ENCODE measurements around the gene BUB1. TPM values are rescaled to one million over a fixed set of nuclear protein-coding genes. Genes with fewer than 3 reads are reported as not detected.

Gene BUB1
- polyA plus RNA-seq, 2 of the 4 experiments (the other 2 are of a cell fraction), result 36.9 to 65.5 TPM

- CTCF ChIA-PET, result no interaction called here
- ATAC-seq (no peak), FAIRE-seq (no peak), DNase-seq (ENCODE audit: low read depth in 1 of 2, low spot score in 1 of 2) (no peak)
- POLR2A ChIA-PET, result no interaction called here
- H3K9me3 ChIP-seq, result no peaks in the 10 kb centered on the region
- no peak overlapping the region for H3K4me2 ChIP-seq
- no peak overlapping the region for H3K4me3 ChIP-seq
- no peaks in the 10 kb centered on the region for H3K4me1 ChIP-seq
- no peak for TF ChIP-seq RAD21 (conservative IDR thresholded peaks at IDR 0.05 in 1 of 2, IDR thresholded peaks at IDR 0.05 in 1 of 2)
- TF ChIP-seq HEYL (CRISPR knock-in tag; IDR thresholded peaks at IDR 0.05), result no peak
- no peak for TF ChIP-seq EHF (CRISPR knock-in tag; IDR thresholded peaks at IDR 0.05)
- no peak for TF ChIP-seq RCOR1 (IDR thresholded peaks at IDR 0.05; ENCODE audit: low read depth, low read length)
- no peak for TF ChIP-seq PHF8 (IDR thresholded peaks at IDR 0.05; ENCODE audit: borderline replicate concordance, low read depth)
- 81% methylated on average over 3 of the region's 3 CpGs for WGBS (ENCODE audit: missing lambda C conversion rate)
- H3K27ac ChIP-seq, result no peak overlapping the region
Observed at GRCh38 chr2:110657724-110658305, 20.0 kb downstream of the BUB1 start.

- H3K4me1 ChIP-seq, result no peaks in the 10 kb centered on the region
- no peak for FAIRE-seq
- no peak for ATAC-seq
- ChIA-PET CTCF (no interaction called here), POLR2A (no interaction called here)
- H3K27ac ChIP-seq, result no peak overlapping the region
- WGBS (ENCODE audit: missing lambda C conversion rate), result 94% methylated on average over 2 of the region's 2 CpGs
- TF ChIP-seq RFX5 (IDR thresholded peaks at IDR 0.05) (no peak), HOXA7 (CRISPR knock-in tag; IDR thresholded peaks at IDR 0.05) (no peak), ESRRA (IDR thresholded peaks at IDR 0.05; ENCODE audit: borderline replicate concordance, low read length) (no peak), RCOR1 (IDR thresholded peaks at IDR 0.05; ENCODE audit: low read depth, low read length) (no peak), CHD4 (IDR thresholded peaks at IDR 0.05; ENCODE audit: borderline replicate concordance) (no peak), ZC3H11A (IDR thresholded peaks at IDR 0.05) (no peak)
- no peak overlapping the region for H3K4me2 ChIP-seq
- no peak for DNase-seq (ENCODE audit: low read depth in 1 of 2, low spot score in 1 of 2)
- H3K4me3 ChIP-seq, result no peak overlapping the region
- no peaks in the 10 kb centered on the region for H3K9me3 ChIP-seq
Observed at GRCh38 chr2:110655701-110656100, 22.2 kb downstream of the BUB1 start.

DNA sequence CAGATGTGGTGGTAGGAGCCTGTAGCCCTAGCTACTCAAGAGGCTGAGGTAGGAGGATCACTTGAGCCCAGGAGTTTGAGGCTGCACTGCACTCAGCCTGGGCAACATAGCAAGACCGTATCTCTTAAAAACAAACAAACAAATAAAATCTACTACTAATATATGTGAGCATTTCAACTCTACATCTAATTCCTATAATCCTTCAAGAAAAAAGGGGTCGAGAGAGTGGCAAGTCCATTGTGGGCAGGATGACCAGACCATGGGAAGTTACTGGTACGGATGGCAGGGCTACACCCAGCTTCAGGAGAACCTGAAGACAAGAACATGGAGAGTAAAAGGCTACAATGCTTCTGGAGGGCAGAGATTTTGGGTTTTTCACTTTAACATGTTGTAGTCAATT, 24.0 kb downstream of the BUB1 start:
- no peak for ATAC-seq
- Histone ChIP-seq H3K4me2 (no peak overlapping the region), H3K4me1 (no peaks in the 10 kb centered on the region), H3K27ac (no peak overlapping the region), H3K9me3 (no peaks in the 10 kb centered on the region), H3K4me3 (no peak overlapping the region)
- ChIA-PET POLR2A (no interaction called here), CTCF (no interaction called here)
- DNase-seq (ENCODE audit: low read depth in 1 of 2, low spot score in 1 of 2), result no peak
- TF ChIP-seq NPAS2 (CRISPR knock-in tag; IDR thresholded peaks at IDR 0.05; ENCODE audit: borderline replicate concordance), result no peak
- no peak for TF ChIP-seq RFX5 (IDR thresholded peaks at IDR 0.05)
- TF ChIP-seq CHD4 (IDR thresholded peaks at IDR 0.05; ENCODE audit: borderline replicate concordance), result no peak
- no peak for TF ChIP-seq NR3C1 (IDR thresholded peaks at IDR 0.05)
- no peak for TF ChIP-seq FOXS1 (CRISPR knock-in tag; IDR thresholded peaks at IDR 0.05)
- no peak for TF ChIP-seq JUN (IDR thresholded peaks at IDR 0.05)
- no peak for TF ChIP-seq ZSCAN20 (CRISPR knock-in tag; IDR thresholded peaks at IDR 0.05)
- no peak for TF ChIP-seq PHF8 (IDR thresholded peaks at IDR 0.05; ENCODE audit: borderline replicate concordance, low read depth)
- 90% methylated on average over 3 of the region's 3 CpGs for WGBS (ENCODE audit: missing lambda C conversion rate)
- FAIRE-seq, result no peak

DNA sequence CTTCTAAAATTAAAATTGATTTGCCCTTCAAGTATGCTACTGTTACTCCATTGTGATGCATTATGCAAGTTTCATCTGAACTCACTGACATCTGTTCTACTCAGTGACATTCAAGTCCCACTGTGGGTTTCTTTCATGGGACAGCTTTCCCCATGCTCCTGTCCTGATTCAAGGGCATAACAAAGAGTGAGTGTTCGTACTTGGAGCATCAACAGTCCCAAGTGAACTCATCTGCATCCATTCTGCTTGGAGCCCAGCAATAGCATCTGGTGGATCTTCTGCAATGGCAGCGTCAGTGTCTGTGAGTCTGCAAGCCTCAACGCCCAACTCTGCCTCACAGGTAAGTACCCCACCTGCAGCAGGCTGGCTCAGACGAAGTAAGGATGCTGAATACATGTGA, 27.5 kb downstream of the BUB1 start:
- Histone ChIP-seq H3K4me1 (no peaks in the 10 kb centered on the region), H3K27ac (no peak overlapping the region), H3K4me3 (no peak overlapping the region), H3K4me2 (no peak overlapping the region), H3K9me3 (no peaks in the 10 kb centered on the region)
- DNase-seq (ENCODE audit: low read depth in 1 of 2, low spot score in 1 of 2), result no peak
- CTCF ChIA-PET, result no interaction called here
- no peak for ATAC-seq
- FAIRE-seq, result no peak
- WGBS (ENCODE audit: missing lambda C conversion rate), result 93% methylated on average over 4 of the region's 4 CpGs
- POLR2A ChIA-PET, result no interaction called here
- no peak for TF ChIP-seq EHMT2 (IDR thresholded peaks at IDR 0.05; ENCODE audit: low read depth)
- no peak for TF ChIP-seq CHD2 (IDR thresholded peaks at IDR 0.05; ENCODE audit: low read length, partially characterized antibody)
- no peak for TF ChIP-seq SMC3 (IDR thresholded peaks at IDR 0.05)
- TF ChIP-seq REST (IDR thresholded peaks at IDR 0.05), result no peak
- no peak for TF ChIP-seq CHD4 (IDR thresholded peaks at IDR 0.05; ENCODE audit: borderline replicate concordance)
- no peak for TF ChIP-seq MAZ (IDR thresholded peaks at IDR 0.05; ENCODE audit: borderline replicate concordance, low read depth, low read length)
- no peak for TF ChIP-seq ESRRA (IDR thresholded peaks at IDR 0.05; ENCODE audit: borderline replicate concordance, low read length)

Measured in A549 (cell line).